ENCODE measurements around the gene JADE1.

DNA sequence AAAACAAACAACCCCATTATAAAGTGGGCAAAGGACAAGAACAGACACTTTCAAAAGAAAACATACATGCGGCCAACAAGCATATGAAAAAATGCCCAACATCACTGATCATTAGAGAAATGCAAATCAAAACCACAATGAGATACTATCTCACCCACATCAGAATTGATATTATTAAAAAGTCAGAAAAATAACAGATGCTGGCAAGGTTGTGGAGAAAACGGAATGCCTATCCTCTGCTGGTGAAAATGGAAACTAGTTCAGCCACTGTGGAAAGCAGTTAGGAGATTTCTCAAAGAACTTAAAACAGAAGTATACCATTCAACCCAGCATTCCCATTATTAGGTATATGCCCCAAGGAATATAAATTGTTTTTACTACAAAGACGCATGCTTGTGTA, 112.5 kb downstream of the JADE1 start:
- TF ChIP-seq CTCF (optimal IDR thresholded peaks at IDR 0.05 in 1 of 3, IDR thresholded peaks at IDR 0.05 in 1 of 3, conservative IDR thresholded peaks at IDR 0.05 in 1 of 3; ENCODE audit: extremely low read depth in 1 of 3, insufficient read depth in 2 of 3, low read length in 3 of 3): no peak
- TF ChIP-seq EZH2 (IDR thresholded peaks at IDR 0.05; ENCODE audit: low read length): no peak

Measured in keratinocyte (primary cell).